Esophagus (tissue), 2 donors: ENCODE results near the gene NTNG1. TPM values are rescaled to one million over a fixed set of nuclear protein-coding genes. Genes with fewer than 3 reads are reported as not detected.

ENCODE experiments used
- H3K27ac ChIP-seq, 2 donors: one replicate each; pipeline ENCODE4 v1.5.1; 2013; ENCODE audit warnings: low read depth in 2 of 2, mild to moderate bottlenecking in 2 of 2, inconsistent platforms in 1 of 2, low read length in 1 of 2, moderate library complexity in 1 of 2
- H3K27me3 ChIP-seq, 2 donors: one replicate each; pipeline ENCODE4 v1.6.1; 2013; ENCODE audit warnings: low read length in 2 of 2, control low read depth in 1 of 2, mild to moderate bottlenecking in 1 of 2; ENCODE audit not compliant: insufficient read depth in 2 of 2, control insufficient read depth in 1 of 2
- H3K36me3 ChIP-seq, 2 donors: one replicate each; pipeline ENCODE4 v1.6.1; 2013; ENCODE audit warnings: low read length in 1 of 2; ENCODE audit not compliant: control insufficient read depth in 2 of 2, insufficient read depth in 2 of 2
- H3K4me1 ChIP-seq, 2 donors: one replicate each; pipeline ENCODE4 v1.6.1; 2013; ENCODE audit warnings: low read length in 1 of 2; ENCODE audit not compliant: control insufficient read depth in 2 of 2, insufficient read depth in 2 of 2
- H3K4me3 ChIP-seq, 2 donors: one replicate each; pipeline ENCODE4 v1.5.1; 2013; ENCODE audit warnings: low read length in 2 of 2, mild to moderate bottlenecking in 2 of 2, low read depth in 1 of 2, moderate library complexity in 1 of 2
- H3K9me3 ChIP-seq, 2 donors: one replicate each; pipeline ENCODE4 v1.6.1; 2013; ENCODE audit warnings: mild to moderate bottlenecking in 2 of 2, low read depth in 1 of 2, low read length in 1 of 2, moderate library complexity in 1 of 2; ENCODE audit not compliant: control insufficient read depth in 2 of 2, insufficient read depth in 1 of 2
- WGBS, 2 donors: extraction: QIAGEN DNeasy Blood & Tissue Kit; methylation state at CpG; one replicate each; pipeline ENCODE4 v1.1.7; 2013; 5-methylcytosine and 5-hydroxymethylcytosine counted together
- polyA plus RNA-seq, 2 donors: library from polyadenylated mRNA; stranded (reverse); fragments of 200-250 nt; gene quantifications; one replicate each; pipeline ENCODE4 v1.2.3, GENCODE V29; 2013
- donor health status: healthy with polysubstance abuse.
- donor health status: Bipolar disorder and iron deficiency.

The NTNG1 gene
- polyA plus RNA-seq, 2 donors = 0.05 TPM; not detected in 1

DNA sequence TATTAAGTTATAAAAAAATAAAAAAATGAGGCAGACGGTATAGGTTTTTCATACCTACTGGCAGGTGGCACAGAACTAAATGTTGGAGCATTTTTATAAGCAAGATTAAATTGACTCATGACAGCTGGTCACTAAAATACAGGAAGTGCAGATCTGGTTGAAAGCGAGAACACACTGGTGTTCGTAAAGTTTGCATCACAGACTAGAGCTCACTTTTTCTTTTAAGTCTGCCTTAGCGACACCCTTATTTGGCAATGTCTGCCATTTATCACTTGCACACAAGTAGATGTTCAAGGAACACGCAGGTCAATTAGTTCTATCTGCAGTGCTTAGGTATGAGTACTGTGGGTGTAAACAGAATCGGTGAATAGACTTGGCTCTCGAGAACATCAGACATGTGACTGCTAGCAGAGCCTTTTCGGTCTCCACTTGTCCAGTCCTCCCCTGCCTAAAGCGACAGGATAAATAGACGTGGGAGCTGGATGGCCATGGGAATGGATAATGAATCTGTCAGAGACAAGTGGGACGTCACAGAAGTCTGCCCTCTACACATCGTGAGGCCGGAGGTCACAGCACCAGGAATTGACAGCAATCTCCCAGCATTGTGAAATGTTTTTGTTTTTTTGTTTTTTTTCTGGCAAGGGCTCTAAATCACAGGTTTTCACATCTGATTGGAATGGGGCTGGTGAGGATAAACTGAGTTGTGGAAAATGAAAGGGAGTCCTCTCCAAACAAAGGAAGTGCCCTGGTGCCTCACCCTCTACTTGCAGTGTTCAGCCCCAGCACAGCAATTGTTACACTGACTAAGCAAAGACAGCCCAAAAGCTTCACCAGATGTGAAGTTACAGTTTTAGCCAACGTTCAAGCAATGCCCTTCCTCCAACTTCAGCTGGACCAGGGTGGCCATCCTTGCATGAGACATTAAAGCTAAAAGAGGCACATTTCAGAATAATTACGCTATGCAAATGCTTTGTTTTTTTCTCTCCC is 248.9 kb downstream of the NTNG1 start:
- no peaks in the 10 kb centered on the region for H3K4me1 ChIP-seq
- no peaks in the 10 kb centered on the region for H3K27me3 ChIP-seq
- H3K9me3 ChIP-seq = no peaks in the 10 kb centered on the region
- WGBS, 2 donors = 69 to 71% methylated on average over 15 of the region's 15 CpGs
- H3K4me3 ChIP-seq = no peak overlapping the region
- H3K36me3 ChIP-seq = no peaks in the 10 kb centered on the region
- H3K27ac ChIP-seq = no peak overlapping the region

DNA sequence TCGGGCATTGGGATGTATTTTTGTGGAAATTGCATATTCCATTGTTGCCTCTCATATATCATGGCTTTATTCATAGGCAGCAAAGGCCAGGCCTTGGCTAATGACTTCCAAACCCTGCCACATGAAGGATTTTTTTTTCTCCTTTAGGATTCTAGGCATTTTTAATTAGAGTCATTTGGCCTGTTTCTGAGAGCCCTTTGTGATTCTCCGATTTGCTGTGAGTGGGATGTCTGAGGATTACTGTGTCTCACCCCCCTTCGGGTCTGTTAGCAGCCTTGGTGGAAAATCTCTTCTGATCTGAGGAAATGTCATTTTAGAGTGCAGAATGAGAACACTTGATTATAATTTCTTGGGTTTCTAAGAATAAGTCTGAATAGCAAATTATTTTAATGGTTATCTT is 253.5 kb downstream of the NTNG1 start:
- Histone ChIP-seq H3K9me3 (no peaks in the 10 kb centered on the region), H3K27ac (no peak overlapping the region), H3K27me3 (no peaks in the 10 kb centered on the region), H3K36me3 (no peaks in the 10 kb centered on the region), H3K4me1 (no peaks in the 10 kb centered on the region), H3K4me3 (no peak overlapping the region)
- 81% methylated on average over 3 of the region's 3 CpGs for WGBS, 2 donors

DNA sequence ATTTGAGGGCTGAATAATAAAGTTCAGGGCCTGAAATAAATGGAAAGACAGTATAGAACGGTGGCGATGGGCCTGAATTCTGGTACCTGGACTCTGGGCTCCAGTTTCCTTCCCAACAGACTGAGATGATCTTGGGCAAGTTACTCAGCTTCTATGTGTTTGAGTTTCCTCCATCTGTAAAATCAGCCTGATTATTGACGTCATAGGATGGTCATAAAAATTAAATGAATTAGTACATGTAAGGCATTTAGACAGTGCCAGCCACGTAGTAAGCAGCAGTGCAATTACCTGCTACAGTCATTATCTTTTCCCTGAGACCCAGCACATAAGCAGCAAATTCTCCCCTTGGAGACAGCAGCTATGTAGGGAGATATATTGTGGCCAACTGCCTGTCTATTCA is 260.9 kb downstream of the NTNG1 start:
- WGBS, 2 donors = 87 to 92% methylated on average over 4 of the region's 4 CpGs
- H3K4me3 ChIP-seq = no peak overlapping the region
- no peak overlapping the region for H3K27ac ChIP-seq
- H3K27me3 ChIP-seq = no peaks in the 10 kb centered on the region
- no peaks in the 10 kb centered on the region for H3K4me1 ChIP-seq
- H3K36me3 ChIP-seq = no peaks in the 10 kb centered on the region
- H3K9me3 ChIP-seq = no peaks in the 10 kb centered on the region

DNA sequence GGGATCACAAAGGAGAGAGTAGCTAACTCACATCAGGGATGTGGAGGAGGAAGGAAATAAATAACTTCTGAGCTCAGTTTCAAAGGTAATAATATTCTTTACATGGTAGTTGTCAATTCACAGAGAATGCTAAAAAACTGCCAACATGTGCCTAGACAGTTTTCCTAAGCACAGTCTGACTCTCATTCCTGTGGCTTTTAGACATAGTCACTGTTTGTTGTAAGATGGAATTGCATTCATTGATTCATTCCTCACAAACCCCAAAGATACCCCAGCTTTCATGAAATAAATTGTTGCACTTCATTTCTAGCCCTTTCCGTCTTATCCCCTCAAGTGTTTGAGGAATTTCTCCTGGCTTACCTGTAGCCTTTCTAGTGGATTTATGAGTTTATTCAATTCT is 263.9 kb downstream of the NTNG1 start:
- Histone ChIP-seq H3K4me3 (no peak overlapping the region), H3K27ac (no peak overlapping the region), H3K36me3 (no peaks in the 10 kb centered on the region), H3K4me1 (no peaks in the 10 kb centered on the region), H3K27me3 (no peaks in the 10 kb centered on the region), H3K9me3 (no peaks in the 10 kb centered on the region)
- WGBS, 2 donors = 76 to 78% methylated on average over 1 of the region's 1 CpG

DNA sequence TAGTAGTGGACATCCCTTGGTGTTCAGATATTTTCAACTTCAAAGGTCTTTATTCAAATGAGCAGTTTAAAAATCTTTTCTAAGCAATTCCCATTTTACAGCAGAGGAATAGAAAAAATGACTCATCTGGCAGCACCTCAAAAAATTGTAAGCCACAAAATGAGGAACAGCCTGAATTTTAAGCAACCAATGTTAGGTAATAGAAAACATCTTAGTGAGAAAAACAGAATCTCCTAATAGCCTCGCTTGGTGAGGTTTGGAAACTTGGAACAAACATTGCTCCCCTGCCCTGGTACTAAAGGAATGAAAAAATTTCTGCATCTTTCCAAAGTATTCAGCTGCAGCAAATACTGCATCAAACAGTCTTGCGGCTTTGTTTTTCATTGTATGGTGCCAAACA is 264.4 kb downstream of the NTNG1 start:
- Histone ChIP-seq H3K27me3 (no peaks in the 10 kb centered on the region), H3K36me3 (no peaks in the 10 kb centered on the region), H3K4me1 (no peaks in the 10 kb centered on the region), H3K4me3 (no peak overlapping the region), H3K9me3 (no peaks in the 10 kb centered on the region), H3K27ac (no peak overlapping the region)
- WGBS, 2 donors = 47 to 59% methylated on average over 2 of the region's 2 CpGs

DNA sequence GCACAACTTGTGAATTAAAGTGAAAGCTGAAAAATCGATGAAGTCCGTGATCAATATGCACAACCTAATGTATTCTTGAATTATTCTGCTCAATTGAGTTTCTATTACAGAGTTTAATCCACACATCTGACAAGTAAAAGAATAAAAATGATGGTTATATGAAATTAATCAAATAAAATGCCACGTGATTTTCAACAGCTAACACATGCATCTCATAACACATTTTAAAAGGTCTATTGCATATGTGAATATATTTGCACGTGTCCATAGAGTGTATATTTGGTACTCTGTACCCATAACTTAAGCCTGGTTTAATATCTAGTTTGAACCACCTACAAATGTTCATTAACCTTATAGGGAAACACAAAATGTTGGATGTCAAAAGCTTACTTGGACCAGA is 266.2 kb downstream of the NTNG1 start:
- H3K9me3 ChIP-seq = no peaks in the 10 kb centered on the region
- H3K4me1 ChIP-seq = no peaks in the 10 kb centered on the region
- no peaks in the 10 kb centered on the region for H3K27me3 ChIP-seq
- H3K36me3 ChIP-seq = no peaks in the 10 kb centered on the region
- H3K4me3 ChIP-seq = no peak overlapping the region
- 86 to 91% methylated on average over 4 of the region's 4 CpGs for WGBS, 2 donors
- H3K27ac ChIP-seq = no peak overlapping the region

DNA sequence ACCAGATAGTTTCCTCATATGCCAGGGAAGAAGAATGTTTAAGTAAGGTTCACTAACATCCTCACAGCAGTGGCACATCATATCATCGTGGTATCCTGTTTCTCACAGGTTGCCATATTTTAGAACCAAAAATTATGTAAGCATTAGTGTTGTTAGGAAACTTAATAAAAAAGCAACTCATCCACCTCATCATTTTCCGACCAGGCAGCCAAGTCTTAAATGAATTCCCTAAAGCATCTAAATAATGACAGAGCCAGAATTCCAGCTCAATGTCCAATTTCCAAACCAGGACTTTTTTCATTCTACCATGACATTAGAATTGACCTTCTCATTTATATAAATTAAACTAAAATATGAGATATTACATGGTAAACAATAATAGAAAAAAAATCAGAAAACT is 272.7 kb downstream of the NTNG1 start:
- H3K4me1 ChIP-seq = no peaks in the 10 kb centered on the region
- 62 to 73% methylated on average over 2 of the region's 2 CpGs for WGBS, 2 donors

DNA sequence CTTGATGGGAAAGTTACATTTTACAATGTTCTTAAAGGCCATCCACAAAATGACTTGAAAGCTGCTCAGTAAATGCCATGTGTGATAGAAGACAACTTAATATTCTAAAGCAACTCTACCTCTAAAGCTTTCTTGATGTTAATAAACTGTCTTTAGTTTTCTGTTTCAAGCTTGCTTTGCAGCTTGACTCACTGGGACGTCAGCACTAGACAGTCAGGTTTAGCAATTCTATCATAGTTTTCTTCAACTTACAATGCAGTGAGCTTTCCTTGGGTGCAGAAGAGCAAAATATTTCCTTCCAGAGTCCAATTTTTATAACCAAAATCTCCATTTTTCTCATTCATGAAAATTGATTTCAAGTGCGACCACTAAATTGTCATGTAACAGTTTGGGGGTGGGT is 273.1 kb downstream of the NTNG1 start:
- Histone ChIP-seq H3K4me1 (no peaks in the 10 kb centered on the region), H3K4me3 (no peak overlapping the region), H3K9me3 (no peaks in the 10 kb centered on the region), H3K27me3 (no peaks in the 10 kb centered on the region), H3K27ac (no peak overlapping the region), H3K36me3 (no peaks in the 10 kb centered on the region)
- 81 to 84% methylated on average over 2 of the region's 2 CpGs for WGBS, 2 donors

More for the DNA sequence above, 272.7 kb downstream of the NTNG1 start:
- H3K27ac ChIP-seq = no peak overlapping the region
- H3K4me3 ChIP-seq = no peak overlapping the region
- no peaks in the 10 kb centered on the region for H3K27me3 ChIP-seq
- H3K36me3 ChIP-seq = no peaks in the 10 kb centered on the region
- no peaks in the 10 kb centered on the region for H3K9me3 ChIP-seq

DNA sequence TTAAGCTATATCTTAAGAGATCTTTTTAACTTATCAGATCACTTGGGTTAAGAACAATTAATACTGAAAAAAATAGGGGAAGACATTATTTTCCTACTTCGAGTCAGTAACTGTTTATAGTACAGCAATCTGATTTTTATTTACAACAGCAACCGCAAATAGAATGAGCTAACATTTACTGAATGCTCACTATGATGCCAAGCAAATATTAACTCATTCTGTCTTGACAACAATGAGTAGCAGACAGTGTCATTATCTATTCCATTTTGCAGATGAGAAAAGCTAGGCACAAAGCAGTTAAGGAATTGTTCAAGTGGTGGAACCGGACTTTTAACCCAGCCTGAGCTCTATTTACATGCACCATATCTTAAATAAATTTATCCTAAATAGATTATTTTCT is 273.7 kb downstream of the NTNG1 start:
- 63 to 75% methylated on average over 3 of the region's 3 CpGs for WGBS, 2 donors
- H3K9me3 ChIP-seq = no peaks in the 10 kb centered on the region
- H3K36me3 ChIP-seq = no peaks in the 10 kb centered on the region
- H3K27me3 ChIP-seq = no peaks in the 10 kb centered on the region
- H3K4me3 ChIP-seq = no peak overlapping the region
- H3K4me1 ChIP-seq = no peaks in the 10 kb centered on the region
- no peak overlapping the region for H3K27ac ChIP-seq

DNA sequence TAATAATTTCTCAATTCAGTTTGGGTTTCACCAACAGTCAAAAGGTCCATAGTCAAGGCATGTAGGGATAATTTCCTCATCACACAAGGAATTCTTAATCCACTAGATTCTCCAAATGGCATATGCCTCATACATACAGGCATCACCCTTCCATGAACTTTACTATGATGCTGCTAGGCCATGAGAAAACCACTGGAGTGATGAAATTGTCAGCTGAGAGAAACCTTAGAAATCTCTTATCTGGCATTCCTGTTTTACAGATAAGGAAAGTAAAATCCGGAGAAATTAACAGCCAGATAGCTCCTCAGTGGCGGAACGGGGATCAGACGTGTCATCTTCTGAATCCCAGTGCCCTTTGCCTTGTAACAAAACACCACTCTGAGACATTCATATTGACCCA is 274.4 kb downstream of the NTNG1 start:
- Histone ChIP-seq H3K27ac (no peak overlapping the region), H3K4me3 (no peak overlapping the region), H3K9me3 (no peaks in the 10 kb centered on the region), H3K4me1 (no peaks in the 10 kb centered on the region), H3K36me3 (no peaks in the 10 kb centered on the region), H3K27me3 (no peaks in the 10 kb centered on the region)
- 79 to 92% methylated on average over 4 of the region's 4 CpGs for WGBS, 2 donors
